SU-DHL-6 (cell line): ENCODE results near the gene TMC6.

Experiments used
- H2AFZ ChIP-seq: fragments of 200-600 bp; sonication (generic); 2 replicates; pipeline ENCODE4 v1.6.1; 2014; ENCODE audit warnings: low read depth, mild to moderate bottlenecking, moderate library complexity, mixed read lengths, antibody characterized with exemption, low read length; ENCODE audit not compliant: severe bottlenecking
- H3F3A ChIP-seq: fragments of 200-600 bp; shearing (Covaris generic); 2 replicates; pipeline ENCODE4 v1.6.0; 2016; ENCODE audit warnings: antibody characterized with exemption, mild to moderate bottlenecking; ENCODE audit not compliant: insufficient read depth
- H3K27ac ChIP-seq: fragments of 200-600 bp; sonication (generic); 2 replicates; pipeline ENCODE4 v1.5.1; 2016; ENCODE audit warnings: low read depth, mild to moderate bottlenecking, low read length, moderate library complexity, mixed read lengths
- H3K27me3 ChIP-seq: fragments of 200-600 bp; sonication (generic), shearing (Covaris generic); 2 replicates; pipeline ENCODE4 v1.6.0; 2014; ENCODE audit warnings: mild to moderate bottlenecking, low read length
- H3K36me3 ChIP-seq: fragments of 200-600 bp; sonication (generic); 2 replicates; pipeline ENCODE4 v1.6.1; 2014; ENCODE audit warnings: mild to moderate bottlenecking, low read length, mixed read lengths
- H3K4me2 ChIP-seq: fragments of 300-600, 200-600 bp; shearing (Covaris generic), sonication (generic); 2 replicates; pipeline ENCODE4 v1.6.0; 2014; ENCODE audit warnings: low read length, low read depth, mild to moderate bottlenecking; ENCODE audit not compliant: poor library complexity, severe bottlenecking
- H3K4me3 ChIP-seq: fragments of 200-600 bp; sonication (generic); 2 replicates; pipeline ENCODE4 v1.5.1; 2014; ENCODE audit warnings: antibody characterized with exemption, low read length, mild to moderate bottlenecking, mixed read lengths; ENCODE audit not compliant: insufficient read depth, poor library complexity, severe bottlenecking
- H3K79me2 ChIP-seq: fragments of 200-600 bp; sonication (generic); 2 replicates; pipeline ENCODE4 v1.6.1; 2014; ENCODE audit warnings: mild to moderate bottlenecking, low read length, moderate library complexity; ENCODE audit not compliant: insufficient read depth
- H3K9ac ChIP-seq: fragments of 200-600 bp; sonication (generic); 2 replicates; pipeline ENCODE4 v1.7.0; 2014; ENCODE audit warnings: mild to moderate bottlenecking, low read length
- H3K9me2 ChIP-seq: fragments of 200-600 bp; sonication (generic); replicated peaks from 2 replicates; pipeline ENCODE4 v1.6.1; 2014; ENCODE audit warnings: low read length; ENCODE audit not compliant: insufficient read depth
- H3K9me3 ChIP-seq: fragments of 200-600 bp; sonication (generic); 2 replicates; pipeline ENCODE4 v1.6.1; 2014; ENCODE audit warnings: low read length, mixed read lengths; ENCODE audit not compliant: insufficient read depth
- H4K20me1 ChIP-seq: fragments of 200-600 bp; sonication (generic); 2 replicates; pipeline ENCODE4 v1.6.1; 2014; ENCODE audit warnings: low read depth, mild to moderate bottlenecking, antibody characterized with exemption, low read length, moderate library complexity, mixed read lengths
- CTCF ChIP-seq: fragments of 200-600 bp; sonication (generic); IDR thresholded peaks from one replicate; pipeline ENCODE4 v1.5.1; 2017; ENCODE audit warnings: antibody characterized with exemption, mild to moderate bottlenecking, low read length, moderate library complexity; ENCODE audit not compliant: insufficient read depth, poor library complexity, severe bottlenecking
- EZH2phosphoT487 ChIP-seq: fragments of 200-600 bp; sonication (generic), shearing (Covaris generic); conservative IDR thresholded peaks from 2 replicates; pipeline ENCODE4 v1.6.1; 2018; ENCODE audit warnings: mild to moderate bottlenecking, antibody characterized with exemption, low read length, moderate library complexity, mixed read lengths

TMC6 gene

GRCh38 chr17:78130437-78131101 lies 2.0 kb upstream of the TMC6 start, which contains the start of gene TMC8:
Gene TMC8, plus strand, starts transcription at chr17:78130771. Its CDS starts 818 bp downstream, at chr17:78131589.
- Histone ChIP-seq H3K4me2 (peak within 1 kb of the TSS; percentile 85), H3K27ac (peak within 1 kb of the TSS; percentile 95), H4K20me1 (no peaks in the 10 kb centered on the region)

DNA sequence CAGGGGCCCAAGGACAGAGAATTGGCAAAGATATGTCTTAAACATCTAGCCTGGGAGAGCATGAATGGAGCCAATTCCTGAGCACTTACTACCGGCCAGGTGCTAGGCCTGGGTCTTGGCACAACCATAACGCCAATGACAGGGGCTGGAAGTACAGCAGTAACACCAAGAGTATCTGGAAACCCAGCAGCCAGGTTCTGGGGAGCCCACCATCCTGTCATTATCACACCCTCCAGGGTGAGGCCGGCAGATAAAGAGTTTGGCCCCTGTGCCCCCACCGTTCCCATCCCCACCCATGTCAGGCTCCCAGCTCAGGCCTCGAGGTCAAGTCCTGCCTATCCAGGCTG lies 1.5 kb upstream of the TMC6 start:
- H3K9me3 ChIP-seq, result no peaks in the 10 kb centered on the region
- peak overlapping the region; percentile 95 for H3K27ac ChIP-seq
- H3K27me3 ChIP-seq, result no peaks in the 10 kb centered on the region
- TF ChIP-seq EZH2phosphoT487 (no peak), CTCF (no peak)
- no peaks in the 10 kb centered on the region for H4K20me1 ChIP-seq
- no peaks in the 10 kb centered on the region for H3K9me2 ChIP-seq
- no peak overlapping the region for H2AFZ ChIP-seq
- H3K36me3 ChIP-seq, result no peaks in the 10 kb centered on the region; the same call in 1 of the 2 replicates
- peak overlapping the region; percentile 78 for H3K4me3 ChIP-seq
- peak overlapping the region; percentile 85 for H3K4me2 ChIP-seq
- H3K79me2 ChIP-seq, result peaks cover 45% of the 10 kb centered on the region
- H3K9ac ChIP-seq, result peak overlapping the region; percentile 87
- peaks cover 47% of the 10 kb centered on the region for H3F3A ChIP-seq

More at GRCh38 chr17:78130437-78131101, 2.0 kb upstream of the TMC6 start, which contains the start of gene TMC8:
- Histone ChIP-seq H3K9me3 (no peaks in the 10 kb centered on the region), H3K36me3 (no peaks in the 10 kb centered on the region; the same call in 1 of the 2 replicates), H3K9me2 (no peaks in the 10 kb centered on the region), H3K4me3 (peak within 1 kb of the TSS; percentile 78), H3K27me3 (no peaks in the 10 kb centered on the region), H3K9ac (peak within 1 kb of the TSS; percentile 87), H3K79me2 (peaks cover 42% of the 10 kb centered on the region), H2AFZ (no peak within 1 kb of the TSS), H3F3A (peaks cover 47% of the 10 kb centered on the region)
- no peak for TF ChIP-seq EZH2phosphoT487
- no peak for TF ChIP-seq CTCF

DNA sequence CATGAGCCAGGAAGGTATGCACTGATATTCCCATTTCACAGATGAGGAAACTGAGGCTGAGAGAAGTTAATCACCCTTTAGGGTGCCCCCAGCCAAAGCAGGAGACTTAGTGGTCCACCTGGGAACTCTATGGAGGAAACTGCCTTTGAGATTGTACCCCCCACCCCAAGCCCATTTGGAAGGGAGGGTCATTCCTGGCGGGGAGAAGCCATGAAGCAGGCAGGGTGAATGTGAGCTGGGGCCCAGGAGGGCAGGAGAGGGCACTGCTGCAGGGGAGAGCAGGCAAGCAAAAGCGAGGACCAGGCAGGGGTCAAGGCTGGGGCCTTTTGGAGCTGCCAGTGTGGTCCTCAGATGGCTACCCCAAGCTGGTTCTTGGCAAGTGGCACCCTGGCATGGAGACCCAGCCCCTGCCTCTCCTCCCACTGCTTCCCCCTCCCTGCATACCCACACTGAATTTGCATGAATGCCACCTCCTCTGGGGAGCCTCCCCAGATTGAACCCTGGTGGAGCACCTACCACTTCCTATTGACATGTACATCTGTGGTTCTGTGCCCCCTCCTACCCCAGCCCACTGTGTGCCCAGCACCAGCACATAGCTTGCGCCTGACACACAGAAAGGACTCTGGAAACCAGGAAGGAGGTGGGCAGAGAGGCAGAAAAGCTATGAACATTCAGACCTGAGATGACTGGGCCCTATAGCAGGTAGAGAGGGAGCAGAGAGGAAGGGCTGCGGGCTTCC lies 965 bp upstream of the TMC6 start:
- H4K20me1 ChIP-seq, result no peaks in the 10 kb centered on the region
- peak overlapping the region; percentile 85 for H3K4me2 ChIP-seq
- H3K36me3 ChIP-seq, result no peaks in the 10 kb centered on the region; the same call in 1 of the 2 replicates
- no peaks in the 10 kb centered on the region for H3K9me2 ChIP-seq
- peaks cover 47% of the 10 kb centered on the region for H3F3A ChIP-seq
- peak overlapping the region; percentile 78 for H3K4me3 ChIP-seq
- no peaks in the 10 kb centered on the region for H3K27me3 ChIP-seq
- H3K79me2 ChIP-seq, result peaks cover 45% of the 10 kb centered on the region
- peak overlapping the region; percentile 95 for H3K27ac ChIP-seq
- H3K9me3 ChIP-seq, result no peaks in the 10 kb centered on the region
- TF ChIP-seq EZH2phosphoT487 (no peak), CTCF (no peak)
- no peak overlapping the region for H2AFZ ChIP-seq
- peak overlapping the region; percentile 87 for H3K9ac ChIP-seq
